Inflammatory macrophage (primary cell): Measurements from ENCODE around the gene IQSEC1.

ENCODE experiments used
- DNase-seq, 2 donors: peaks; one replicate each; pipeline ENCODE4 v3.0.0-alpha.2; 2020 to 2022
- total RNA-seq, 18 experiments: gene quantifications; one replicate each; lab custom pipeline; 2026; ENCODE audit warnings: mixed read lengths in 6 of 18, inconsistent platforms in 2 of 18; lab: John Stamatoyannopoulos, UW

The IQSEC1 gene
- 32.5 to 238 (median 64.5) reads per million in 18 experiments for total RNA-seq

DNA sequence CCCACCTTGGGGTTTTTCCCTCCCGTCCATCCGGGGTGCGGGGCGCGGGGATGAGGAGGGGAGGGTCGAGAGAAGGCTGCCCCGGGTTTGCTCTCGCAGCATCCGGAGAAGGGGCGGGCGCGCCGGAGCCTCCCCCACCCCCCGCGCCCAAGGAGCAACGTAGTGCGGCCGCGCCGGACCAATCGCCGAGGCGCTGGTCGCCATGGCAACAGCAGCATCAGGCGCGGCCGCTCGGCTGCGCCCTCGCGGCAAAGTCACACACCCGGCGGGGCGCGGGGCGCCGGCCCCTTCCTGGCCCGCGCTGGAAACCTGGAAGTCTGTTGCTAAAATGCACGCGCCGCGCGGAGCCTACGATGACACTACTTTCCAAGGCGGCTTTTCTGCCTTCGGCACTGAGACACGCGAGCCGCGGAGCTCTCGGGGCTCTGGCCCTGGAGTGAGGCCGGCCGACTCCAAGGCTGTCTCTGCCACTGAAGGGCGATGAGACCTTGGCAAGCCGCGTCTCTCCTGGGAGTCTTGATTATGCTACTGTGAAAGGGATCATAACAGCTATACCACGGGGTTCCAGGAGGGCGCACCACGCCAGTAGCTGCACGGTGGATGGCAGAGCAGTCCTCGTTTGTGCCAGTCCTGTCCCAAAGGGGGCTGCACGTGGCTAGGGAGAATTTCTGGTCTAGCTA lies at the start of gene IQSEC1:
Gene IQSEC1, minus strand, starts transcription at position 104 of the 680 bp plus-strand sequence. CDS start 415 bp downstream, outside the sequence.
- peak in 1 of 2 donors; percentile 16 for DNase-seq

DNA sequence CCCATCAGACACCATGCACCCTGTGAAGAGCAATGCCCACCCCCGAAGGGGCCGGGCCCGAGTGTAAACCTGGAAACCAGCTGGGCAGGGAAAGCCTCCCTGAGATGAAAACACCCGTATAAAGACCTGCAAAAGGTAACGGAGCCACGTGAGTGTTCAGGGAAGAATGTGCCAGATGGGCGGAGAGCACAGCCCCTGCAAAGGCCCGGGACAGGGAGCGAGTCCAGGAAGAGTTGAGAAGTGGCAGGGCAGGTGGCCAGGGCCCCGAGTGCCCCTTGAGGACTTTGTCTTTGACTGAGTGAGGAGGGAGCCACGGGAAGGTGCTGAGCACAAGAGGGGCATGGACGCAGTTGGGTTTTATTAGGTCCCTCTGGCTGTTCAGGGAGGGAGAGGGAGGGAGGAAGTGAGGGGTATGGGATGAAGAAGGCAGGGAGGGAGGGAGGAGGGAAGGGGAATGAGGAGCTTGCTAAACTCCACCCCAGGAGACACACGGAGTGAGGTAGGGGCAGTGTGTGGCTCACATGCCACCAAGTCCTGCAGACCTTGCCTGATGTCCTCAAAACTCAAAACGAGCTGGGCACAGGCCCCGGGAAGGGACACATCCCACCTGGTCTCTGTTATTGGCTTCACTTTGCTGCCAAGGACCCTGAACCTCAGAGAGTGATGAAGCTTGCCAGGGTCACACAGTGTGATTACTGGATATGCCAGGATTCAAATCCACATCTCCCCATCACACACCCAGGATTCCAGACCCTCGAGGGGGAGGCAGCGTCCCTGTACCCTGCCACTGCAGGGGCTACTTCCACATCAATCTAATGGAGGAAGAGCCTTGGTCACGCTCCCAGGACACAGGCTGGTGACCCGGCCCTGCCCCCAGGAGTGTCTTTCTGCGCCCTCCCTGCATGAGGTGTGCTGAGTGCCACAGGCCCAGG lies 49.1 kb upstream of the IQSEC1 start:
- no peak for DNase-seq

DNA sequence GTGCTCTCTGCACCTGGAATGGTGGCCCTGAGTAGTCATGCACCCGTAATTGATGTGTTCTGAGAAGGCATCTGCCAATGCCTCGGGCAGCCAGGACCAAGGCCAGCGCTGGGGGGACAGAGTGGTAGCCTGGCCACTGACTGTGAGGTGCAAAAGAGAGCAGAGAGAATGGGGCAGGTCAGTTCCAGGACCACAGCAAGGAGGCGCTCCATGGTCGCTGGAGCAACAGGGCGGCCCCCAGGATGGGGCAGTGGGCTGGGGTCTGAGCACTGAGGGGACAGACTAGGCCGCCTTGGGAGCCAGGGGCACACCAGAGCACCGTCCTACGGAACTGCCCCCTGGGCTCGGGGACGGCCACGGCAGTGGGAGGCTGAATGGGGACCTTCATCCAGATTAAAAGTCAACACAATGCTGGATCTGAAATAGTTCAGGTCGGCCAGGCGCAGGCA lies 48.3 kb upstream of the IQSEC1 start:
- DNase-seq = no peak

DNA sequence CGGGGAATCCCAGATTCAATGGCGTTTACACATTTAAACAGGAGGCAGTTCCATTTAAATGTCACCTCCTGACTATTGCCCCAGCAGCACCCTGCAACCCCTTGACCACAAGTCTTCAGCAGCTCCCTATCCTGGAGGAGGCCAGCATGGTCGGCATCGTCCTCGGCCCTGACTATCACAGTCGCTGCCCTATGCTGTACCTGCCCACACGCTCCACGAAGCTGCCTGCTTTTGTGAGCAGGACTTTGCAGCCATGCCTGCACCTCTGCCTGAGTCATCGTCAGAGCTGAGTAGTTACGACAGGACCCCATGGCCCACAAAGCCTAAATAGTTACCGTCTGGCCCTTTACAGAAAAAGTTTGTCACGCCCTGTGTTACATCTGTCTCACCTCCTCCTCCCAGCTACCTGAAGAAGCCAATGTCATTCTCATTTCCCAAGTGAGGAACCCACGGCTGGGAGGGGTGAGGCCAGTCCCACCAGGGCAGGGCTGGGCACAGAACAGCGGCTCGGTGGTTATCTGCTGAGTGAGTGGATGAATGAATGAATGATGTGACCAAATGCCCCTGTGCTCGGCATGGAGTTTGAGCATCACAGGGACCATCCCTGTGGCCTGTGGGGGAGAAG lies 47.8 kb upstream of the IQSEC1 start:
- no peak for DNase-seq

DNA sequence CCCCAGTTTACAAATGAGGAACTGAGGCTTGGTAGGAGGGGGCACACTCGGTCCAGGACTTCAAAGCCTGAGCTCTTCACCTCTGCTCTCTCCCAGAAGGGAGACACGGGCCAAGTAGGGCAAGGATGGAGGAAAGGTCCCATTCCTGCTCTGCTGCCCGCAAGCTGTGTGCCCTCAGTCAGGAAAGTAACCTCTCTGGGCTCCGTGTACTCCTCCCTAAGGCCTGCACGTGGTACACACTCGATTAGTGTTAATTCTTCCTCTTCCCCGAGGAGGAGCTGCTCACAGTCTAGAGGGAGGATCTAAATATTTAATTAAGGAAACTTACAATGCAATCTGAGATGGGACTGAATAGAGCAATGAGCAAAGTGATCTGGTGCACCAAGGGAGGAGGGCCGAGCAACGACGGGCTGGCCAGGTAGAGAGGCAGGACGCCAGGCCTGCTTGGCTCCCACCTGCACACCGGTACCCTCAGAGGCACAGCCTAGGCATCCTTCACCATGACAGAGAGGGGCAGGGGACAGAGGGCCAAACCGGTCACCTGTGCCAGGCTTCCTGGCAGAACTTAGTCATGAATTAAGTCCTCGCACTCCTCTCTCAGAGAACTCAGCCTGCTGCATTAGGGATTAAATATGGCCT lies 47.2 kb upstream of the IQSEC1 start:
- DNase-seq = no peak

DNA sequence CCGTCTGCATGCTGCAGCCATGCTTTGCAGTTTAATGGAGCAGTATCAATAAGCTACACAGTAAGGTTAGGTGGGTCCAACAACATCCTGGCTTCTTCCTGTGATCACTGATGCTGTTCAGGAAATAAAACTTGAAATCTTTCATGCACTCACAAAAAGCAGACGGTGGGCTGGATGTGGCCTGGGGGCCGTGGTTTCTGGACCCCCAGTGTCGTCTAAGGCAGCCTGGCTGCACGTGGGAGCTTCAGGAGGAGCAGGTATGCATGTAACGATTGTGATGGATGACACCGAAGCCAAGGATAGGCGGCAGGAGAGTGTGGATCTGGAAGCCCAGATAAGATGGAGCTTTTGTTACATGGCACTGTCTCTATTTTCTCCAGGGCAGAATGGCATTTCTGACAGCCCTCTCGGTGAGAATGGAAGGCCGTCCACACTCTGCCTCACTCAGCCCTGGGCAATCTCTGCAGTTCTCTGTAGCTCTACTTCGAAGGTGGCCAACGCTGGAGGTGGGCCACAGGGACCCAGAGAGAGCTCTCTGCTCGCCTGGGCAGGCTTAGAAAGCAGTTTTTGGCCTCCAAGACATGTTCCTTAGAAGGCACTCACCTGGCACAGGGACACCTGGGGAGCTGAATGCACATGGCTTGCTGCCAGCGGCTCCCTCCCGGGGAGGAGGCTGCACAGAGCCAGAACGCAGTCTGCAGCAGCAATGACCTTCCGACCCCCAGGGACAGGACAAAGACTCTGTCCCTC lies 46.4 kb upstream of the IQSEC1 start:
- no peak for DNase-seq

DNA sequence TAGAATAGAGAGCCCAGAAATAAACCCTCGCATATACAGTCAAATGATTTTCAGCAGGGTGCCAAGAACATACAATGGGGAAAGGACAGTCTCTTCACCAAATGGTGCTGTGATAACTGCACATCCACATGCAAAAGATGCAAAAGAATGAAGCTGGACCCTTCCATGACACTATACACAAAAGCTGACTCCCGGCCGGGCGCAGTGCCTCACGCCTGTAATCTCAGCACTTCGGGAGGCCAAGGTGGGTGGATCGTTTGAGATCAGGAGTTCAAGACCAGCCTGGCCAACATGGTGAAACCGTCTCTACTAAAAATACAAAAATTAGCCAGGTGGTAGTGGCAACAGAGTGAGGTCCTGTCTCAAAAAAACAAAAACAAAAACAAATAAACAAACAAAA lies 43.2 kb upstream of the IQSEC1 start:
- DNase-seq = no peak

DNA sequence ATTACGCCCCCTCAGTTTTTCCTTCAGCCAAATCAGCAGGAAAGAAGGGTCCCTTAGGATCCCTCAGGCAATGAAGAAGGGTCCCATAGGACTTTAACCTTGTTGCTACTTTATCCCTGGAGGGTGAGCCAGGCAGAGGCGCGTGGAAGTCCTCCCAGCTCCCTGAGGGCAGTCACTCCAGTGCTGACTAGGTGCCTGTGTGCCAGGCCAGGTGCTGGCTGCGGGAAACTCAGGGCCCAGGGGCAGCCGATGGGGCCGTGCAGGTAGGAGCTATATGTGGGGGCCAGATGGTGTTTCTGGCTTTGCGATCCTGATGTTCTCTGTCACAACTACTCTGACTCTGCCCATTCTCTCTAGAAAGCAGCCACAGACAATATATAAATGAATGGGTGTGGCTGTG lies 42.8 kb upstream of the IQSEC1 start:
- no peak for DNase-seq

DNA sequence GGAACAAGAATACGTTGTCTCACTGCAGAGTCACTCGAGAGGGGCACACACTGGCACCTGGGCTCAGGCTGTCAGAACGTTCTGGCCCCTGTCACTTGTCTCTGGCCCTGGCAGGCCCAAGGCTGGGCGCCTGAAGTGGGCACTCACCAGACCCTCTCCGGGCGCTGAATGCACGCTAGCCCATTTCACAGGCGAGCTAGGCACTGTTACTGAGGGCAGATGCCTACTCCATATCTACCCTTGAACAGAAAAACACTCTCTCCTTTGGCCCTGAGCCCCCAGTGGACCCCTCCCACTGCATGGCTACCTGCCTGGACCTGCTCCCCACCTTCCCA lies 42.3 kb upstream of the IQSEC1 start:
- DNase-seq = no peak

DNA sequence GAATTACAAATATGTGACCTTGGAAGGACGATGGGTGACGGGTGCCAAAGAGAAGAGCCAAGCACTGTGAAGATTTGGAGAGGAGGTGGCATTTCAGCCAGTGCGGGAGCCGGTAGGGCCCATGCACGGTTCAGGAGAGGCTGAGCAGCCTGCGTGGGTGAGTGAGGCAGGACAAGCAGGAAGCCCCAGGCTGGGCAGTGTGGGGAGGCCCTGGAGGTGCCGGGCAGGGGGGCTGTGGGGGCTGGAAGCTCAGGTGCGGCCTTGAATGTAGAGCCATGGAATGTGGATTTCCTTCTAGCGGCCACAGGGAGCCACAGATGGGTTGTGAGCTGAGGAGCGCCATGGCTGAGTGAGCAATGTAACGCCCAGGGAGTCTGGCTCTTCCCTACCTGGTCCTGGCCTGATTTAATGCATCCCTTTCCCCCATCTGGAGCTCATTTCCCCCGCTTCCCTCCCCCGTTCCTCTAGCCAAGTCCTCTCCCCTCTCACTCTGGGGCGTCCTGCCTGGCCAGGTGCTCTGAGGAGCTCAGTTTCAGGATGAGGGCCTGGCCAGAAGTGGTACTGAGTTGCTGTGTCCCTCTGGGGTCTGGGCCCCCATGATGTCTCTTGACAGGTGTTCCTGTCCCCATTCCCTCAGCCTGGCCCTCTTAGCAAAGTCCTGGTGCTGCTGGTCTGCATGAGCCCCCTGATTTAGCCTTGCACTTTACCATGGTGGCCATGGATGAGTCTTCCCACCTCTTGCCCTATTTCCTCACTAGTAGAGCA lies 41.8 kb upstream of the IQSEC1 start:
- no peak for DNase-seq

DNA sequence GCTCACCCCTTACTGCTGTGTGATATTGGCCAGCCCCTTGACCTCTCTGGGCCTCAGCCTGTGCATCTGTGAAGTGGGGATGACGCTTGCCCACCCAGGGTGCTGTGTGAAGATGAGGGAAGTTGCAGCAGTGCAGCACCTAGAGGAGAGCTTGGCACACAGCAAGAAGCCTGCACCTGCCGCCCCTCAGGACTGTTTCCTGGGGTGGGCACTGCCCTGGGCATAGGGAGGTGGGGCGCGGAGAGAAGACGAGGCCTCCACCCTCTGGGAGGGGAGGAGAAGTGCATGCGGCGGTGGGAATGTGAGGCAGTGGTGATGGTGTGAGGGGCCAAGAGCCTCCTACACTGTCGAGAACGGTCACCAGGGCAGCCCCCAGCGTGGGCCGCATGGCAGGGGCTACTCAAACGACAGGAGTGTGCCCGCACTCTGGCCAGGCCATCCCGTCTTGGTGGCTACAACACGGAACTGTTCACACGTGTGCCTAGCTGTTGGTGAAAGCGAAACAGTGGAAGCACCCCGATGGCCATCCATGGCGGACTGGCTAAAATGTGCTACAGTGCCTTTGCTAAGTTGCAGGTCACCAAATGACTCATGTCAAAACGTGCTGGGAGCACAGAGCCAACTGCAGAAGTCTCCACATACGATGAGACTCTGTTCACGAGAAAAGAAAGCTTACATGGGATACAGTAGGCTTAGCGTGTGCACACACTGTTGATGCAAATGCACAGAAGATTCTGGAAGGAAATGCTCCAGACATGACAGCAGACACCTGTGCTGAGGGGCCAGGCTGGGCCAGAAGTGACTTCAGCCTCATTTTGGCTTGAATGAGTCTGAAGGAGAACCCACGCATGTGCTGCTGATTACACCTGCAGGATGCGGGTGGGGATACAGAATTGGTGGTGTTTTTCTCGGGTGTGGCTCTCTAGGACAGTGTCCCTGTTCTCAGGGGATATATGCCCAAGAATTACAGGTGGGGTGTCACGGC lies 40.4 kb upstream of the IQSEC1 start:
- DNase-seq = no peak

DNA sequence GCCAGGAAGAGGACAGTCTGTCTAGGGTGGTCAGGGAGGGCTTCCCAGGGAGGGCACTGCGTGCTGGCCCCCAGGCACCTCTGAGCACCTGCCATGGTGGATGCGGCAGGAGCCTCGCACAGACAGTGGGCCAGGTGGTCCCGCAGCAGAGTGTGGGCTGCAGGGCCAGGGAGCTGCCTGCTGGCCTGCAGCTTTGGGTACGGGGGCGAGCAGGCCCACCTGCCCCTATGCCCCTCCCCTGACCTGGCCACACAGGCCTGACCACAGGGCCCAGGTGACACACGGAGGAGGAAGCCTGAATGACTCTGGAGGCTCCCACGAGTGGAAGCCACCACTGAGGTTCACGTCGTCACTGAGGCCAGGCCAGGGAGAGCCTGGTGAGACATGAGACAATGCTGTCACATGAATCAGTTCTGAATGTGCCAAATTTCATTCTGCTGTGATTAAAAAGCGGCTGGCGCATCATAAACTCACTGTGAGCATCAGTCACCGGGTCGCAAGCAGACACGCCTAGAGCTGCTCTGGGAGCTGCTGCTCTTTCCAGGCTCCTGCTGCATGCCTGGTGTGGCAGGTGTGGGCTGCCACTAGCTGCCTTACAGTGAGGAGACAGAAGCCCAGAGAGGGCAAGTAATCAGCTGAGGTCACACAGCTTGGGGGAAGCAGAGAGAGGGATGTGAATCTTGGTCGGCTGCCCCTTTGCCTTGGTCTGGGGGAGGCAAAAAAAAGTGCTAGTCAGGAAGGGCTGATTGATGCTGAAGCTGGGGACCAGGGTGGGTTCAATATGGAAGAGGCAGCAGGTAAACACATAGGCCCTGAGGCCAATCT lies 39.5 kb upstream of the IQSEC1 start:
- DNase-seq = no peak

DNA sequence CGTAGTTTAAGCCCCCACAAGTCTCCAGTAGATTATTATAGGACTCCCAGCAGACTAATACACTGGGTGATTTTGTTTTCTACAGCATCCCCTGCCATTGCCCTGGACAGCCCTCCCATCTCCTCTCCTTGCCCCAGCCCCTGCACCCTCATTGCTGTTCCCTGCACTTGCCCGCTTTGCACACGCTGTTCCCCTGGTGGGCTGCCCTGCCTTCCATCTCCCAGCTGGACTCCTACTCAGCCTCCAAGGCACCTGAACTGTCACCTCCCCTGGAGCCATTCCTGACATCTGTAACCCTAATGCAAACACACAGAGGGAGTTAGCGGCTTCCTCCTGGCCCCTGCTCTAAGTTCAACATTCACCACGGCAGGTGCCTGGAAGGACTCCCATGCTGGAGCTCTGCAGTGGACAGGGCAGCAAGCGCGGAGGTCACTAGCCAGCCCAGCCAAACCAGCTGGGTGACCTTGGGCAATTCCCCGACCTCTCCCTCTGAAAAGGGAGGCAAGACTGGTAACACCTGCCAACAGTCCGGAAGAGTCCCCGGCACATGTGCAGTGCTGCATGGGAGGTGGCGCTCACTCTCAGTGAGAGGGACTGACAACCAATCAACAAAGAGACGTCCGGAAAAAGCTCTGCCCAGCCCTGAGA lies 38.8 kb upstream of the IQSEC1 start:
- DNase-seq = no peak

DNA sequence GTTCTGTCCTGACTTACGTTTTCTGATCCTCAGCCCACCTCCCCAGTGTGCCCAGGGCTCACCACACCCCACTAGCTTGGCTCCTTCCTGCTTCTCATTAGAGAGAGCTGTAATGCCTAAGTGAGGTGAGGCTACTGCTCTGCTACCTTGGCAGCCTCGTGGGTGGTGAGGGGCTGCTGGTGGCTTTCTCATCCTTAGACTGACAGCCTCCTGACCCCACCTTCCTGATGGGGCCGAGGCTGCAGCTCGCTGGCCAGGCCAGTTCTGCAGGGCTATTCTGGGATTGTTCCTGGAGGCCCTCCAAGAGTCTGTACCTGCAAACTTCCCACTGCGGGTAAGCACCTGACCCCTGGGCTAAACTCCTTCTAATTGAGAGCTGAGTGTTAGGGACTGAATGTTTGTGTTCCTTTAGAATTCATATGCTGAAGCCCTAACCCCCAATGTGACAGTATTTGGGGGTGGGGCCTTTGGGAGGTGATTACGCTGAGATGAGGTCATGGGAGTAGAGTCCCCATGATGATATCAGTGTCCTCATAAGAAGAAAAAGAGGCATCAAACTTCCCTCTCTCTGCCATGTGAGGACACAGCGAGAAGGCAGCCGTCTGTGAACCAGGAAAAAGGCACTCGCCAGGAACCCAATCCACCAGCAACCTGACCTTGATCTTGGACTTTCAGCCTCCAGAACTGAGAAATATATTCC lies 38.1 kb upstream of the IQSEC1 start:
- no peak for DNase-seq

DNA sequence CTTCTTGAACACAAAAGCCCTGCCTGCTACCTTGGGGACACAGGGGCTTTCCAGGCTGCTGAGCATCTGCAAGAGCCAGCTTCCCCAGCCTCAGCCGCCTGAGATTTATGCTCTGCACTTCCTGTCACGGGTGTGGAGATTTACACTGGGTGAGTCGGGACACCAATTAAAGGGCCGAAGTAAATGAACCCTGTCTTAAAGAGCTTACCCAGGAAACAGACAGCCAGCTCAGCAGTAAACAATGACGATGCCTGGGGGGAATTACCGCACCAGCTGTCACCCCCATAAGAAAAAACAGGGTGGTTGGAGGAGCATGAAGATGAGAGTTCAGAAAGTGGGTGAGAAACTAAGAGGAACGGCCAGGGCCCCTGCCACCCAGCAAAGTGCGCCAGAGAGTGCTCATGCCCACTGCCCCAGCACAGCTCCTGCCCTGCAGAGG lies 37.5 kb upstream of the IQSEC1 start:
- DNase-seq = peak in 1 of 2 donors; percentile 23

DNA sequence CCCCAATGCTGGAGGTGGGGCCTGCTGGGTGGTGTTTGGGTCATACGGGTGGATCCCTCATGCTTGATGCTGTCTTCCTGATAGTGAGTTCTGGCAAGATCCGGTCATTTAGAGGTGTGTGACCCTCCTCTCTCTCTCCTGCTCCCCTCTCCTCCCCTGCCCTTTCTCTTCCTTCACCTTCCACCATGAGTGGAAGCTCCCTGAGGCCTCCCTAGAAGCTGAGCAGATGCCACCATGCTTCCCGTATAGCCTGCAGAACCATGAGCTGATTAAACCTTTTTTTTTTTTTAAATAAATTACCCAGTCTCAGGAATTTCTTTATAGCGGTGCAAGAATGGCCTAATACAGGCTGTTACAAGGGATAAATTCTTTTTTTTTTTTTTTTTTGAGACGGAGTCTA lies 36.3 kb upstream of the IQSEC1 start:
- no peak for DNase-seq

DNA sequence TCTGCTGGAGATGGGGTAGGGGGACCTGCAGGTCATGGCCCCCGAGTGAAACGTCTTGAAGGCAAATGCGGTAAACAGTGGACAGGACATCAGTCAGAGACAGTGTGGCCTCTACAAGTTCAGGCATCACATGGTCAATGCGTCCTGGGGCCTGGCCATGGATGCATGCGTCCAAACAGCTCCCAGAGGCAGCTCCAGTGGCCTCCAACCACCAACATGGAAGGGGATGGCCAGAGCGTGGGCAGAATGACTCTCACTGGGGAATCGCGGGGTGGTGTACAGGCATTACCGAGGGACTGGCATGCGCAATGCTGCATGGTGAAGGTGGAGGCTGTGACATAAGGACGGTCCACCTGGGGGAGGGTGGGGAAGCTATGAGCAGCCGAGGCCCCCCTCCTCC lies 35.6 kb upstream of the IQSEC1 start:
- DNase-seq = no peak

DNA sequence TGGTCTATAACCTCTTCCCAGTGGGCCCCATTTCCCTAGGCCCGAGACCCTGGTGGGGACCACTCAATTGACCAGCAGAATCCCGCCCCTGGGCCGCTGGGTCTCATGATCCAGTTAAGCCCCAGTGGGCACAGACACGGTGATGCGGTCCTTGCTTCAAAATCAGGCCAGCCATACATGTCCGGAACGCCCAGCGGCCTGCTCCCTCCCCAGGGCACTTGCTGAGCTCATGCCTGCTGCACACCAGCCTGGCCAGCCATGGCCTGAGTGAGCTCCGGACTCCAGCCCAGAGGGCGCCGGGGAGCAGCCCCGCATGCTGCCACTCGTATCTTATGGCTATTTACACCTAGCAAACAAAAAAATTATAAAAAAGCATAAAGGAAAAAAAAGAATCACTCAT lies 34.4 kb upstream of the IQSEC1 start:
- no peak for DNase-seq
